Measurements from ENCODE around the gene ARHGEF4.

Gene ARHGEF4

DNA sequence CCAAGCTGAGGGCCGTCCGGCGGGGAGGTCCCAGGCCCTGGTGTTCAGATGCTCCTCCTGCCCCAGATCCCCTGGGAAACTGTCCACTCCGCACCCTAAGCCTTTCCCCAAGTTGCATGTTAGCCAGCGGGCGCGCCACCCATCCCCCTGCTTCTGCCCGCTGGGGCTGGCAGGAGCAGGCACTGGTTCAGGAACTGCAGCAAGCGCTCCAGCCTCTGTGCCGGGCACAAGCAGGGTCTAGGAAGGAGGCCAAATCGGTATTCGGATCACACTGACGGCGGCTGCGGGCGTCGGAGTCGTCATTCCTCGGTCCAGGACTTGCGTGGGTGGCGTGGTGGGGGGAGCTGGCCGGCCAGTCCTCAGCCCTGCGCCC lies 202.8 kb downstream of the ARHGEF4 start:
- DNase-seq, result no peak

DNA sequence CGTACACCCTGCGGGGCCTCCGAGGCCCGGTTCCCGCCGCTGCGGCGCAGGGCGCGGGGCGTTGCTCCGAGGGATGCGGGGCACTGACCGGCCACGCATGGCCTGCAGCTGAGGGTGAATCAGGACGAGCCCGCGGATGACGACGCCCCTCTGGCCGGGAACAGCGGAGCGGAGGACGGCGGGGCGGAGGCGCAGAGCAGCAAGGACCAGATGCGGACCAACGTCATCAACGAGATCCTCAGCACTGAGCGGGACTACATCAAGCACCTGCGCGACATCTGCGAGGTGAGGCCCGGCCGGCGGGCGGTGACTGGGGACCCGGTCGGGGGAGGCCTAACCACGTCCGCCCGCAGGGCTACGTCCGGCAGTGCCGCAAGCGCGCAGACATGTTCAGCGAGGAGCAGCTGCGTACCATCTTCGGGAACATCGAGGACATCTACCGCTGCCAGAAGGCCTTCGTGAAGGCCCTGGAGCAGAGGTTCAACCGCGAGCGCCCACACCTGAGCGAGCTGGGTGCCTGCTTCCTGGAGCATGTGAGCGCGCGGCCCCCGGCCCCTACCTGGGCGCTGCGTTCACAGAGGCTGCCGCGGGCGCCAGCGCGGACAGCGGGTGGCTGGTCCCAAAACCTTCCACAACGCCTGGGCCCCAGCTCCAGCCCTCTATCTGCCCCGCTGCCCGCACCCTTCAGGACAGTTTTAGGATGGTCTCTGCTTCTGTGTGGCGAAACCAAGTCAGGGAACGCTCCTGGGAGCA lies 203.4 kb downstream of the ARHGEF4 start:
- DNase-seq, result no peak

DNA sequence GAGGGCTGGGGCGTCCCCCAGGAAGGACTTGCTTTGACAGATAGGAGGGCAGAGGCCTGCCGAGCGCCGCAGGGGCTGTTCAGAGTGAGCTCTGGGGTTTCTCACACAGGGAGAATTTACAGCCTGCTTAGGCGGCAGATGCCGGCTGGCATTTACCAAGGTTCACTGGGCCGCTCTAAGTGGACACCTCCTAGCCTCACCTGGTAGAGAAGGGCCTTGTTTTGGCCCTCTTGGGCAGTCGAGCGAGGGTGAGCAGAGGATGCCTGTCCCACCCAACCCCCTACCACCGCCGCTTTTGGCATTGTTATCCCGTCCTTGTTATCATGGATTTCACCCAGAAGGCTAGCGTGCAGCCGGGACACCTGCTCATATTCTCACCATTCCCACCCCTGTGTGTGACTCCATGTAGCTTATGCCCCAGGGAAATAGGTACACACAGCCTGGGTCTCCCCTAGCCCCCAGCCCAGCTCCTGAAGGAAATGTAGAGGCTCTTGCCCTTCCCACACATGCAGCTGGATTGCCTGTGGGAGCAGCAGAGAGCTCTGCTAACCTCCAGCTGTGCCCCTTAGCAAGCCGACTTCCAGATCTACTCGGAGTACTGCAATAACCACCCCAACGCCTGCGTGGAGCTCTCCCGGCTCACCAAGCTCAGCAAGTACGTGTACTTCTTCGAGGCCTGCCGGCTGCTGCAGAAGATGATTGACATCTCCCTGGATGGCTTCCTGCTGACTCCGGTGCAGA lies 204.1 kb downstream of the ARHGEF4 start:
- no peak for DNase-seq

DNA sequence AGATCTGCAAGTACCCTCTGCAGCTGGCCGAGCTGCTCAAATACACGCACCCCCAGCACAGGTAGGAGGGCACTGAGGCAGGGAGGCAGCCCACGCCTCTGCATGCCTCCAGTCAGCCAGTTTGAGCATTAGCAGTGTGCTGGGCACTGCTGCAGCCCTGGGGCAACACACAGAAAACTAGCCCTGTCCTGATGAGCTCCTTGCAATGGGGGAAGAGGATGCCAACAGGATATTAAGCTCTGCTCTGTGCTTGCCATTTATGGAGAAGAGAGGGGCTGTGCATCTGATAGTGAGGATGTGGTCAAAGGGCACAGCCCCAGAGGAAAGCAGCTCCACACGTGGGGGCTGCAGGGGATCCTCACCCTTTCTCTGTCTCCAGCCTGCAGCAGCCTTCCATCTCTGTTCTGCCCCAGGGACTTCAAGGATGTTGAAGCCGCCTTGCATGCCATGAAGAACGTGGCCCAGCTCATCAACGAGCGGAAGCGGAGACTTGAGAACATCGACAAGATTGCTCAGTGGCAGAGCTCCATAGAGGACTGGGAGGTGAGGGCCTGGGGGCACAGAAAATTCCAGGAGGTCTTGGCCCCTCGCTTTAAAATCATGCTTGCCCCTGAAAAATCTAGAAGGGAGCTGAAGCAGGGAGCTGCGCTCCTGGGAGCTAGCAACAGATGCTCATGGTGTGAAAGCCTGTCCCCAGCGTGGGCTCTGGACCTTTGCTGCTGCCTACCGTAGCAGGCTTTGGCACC lies 204.9 kb downstream of the ARHGEF4 start:
- no peak for DNase-seq

DNA sequence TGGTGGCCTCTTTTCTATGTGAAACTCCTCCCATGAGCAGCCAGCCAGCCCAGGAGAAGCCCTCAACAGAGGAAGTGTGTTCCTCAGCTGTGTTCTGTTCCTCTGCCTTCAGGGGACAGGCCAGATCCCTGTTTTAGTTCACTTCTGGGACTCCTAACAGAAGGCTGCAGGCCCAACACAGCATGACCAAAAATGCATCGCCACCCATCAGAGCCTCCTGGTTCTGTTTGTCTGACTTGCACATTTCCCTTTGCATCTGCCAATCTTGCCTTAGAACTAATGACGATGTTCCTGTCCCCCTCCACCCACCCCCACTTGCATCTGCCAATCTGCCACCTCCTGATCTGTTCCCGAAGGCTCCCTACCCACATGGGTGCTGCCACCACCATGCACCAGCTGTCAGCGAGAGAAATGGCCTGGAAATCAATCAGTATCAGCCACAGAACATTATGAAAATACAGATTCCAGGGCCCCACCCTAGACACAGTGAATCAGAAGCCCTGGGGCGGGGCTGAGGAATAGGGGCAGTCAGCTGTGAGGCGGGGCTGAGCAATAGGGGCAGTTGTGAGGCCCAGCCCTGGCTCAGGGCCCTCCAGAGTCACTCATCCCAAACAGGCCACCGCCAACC lies 205.5 kb downstream of the ARHGEF4 start:
- no peak for DNase-seq

DNA sequence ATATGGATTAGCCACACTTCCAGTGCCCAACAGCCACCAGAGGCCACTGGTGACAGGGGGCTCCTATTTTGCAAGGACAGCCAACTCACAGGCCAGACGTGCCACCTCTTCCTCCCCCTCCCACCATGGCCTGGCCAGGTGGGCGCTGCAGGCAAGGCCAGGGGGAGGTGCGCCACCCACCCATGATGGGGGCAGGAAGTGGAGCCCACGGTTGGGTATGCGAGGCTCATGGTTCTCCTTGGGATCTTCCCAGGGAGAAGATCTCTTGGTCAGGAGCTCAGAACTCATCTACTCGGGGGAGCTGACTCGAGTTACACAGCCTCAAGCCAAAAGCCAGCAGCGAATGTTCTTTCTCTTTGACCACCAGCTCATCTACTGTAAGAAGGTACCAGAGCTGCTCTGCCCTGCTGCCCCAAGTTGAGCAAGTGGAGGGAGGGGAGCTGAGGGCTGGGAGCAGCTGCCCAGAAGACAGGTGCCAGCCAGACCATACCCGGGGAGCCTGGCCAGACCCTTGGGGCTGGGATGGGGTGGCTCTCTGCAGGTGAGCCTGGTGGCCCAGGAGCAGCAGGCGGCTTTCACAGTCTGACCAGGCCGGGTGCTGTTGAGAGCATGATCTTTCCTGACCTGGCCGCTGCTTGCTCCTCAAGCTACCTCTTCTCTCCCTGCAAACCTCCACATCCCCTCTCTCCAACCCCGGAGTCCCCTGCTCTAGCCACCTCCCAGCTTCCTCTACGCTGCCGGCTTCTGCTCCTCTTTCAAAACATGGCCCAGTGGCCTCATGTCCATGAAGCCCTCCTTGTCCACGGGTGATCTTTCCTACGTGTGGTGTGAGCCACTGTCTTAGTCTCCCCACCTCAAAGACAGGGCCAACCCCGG lies 206.7 kb downstream of the ARHGEF4 start:
- DNase-seq, result no peak

DNA sequence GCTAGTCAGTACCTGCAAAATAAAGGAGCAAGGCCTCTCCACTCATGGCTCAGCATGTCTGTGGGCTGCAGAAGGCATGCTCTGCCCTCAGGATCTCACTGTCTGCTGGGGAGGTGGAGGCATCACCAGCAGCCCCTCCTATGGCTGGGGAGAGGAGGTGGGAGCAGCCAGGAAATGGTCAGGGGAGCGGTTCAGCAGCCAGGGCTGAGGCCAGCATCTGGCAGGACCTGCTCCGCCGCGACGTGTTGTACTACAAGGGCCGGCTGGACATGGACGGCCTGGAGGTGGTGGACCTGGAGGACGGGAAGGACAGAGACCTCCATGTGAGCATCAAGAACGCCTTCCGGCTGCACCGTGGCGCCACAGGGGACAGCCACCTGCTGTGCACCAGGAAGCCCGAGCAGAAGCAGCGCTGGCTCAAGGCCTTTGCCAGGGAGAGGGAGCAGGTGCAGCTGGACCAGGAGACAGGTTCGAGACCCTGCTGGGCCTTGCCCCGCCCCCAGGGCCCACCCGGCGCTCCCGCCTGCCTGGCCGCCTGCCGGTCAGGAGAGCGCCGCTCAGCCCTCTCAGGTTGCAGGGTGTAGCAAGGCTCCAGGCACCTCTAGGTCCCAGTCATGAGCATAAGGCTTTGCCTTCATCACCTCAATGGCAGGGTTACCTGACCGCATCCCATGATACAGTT lies 207.5 kb downstream of the ARHGEF4 start:
- no peak for DNase-seq

DNA sequence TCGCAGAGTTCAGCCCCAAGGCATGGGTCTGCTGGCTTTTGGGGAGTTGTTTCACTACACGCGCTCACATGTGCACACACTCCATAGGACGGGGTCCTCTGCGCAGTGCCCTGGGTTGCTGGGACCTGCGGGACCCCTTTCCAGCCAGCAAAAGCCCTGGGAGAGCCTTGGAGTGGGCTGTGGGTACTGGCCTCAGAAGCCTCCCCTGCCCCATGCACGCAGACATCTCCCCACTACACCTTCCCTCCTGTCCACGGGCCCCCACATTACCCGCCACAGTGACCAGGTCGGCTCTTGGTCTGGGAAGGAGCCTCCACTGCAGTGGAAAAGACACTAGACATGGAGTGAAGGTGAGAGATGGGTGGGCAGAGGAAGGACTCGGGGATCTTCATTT lies 208.0 kb downstream of the ARHGEF4 start:
- no peak for DNase-seq

DNA sequence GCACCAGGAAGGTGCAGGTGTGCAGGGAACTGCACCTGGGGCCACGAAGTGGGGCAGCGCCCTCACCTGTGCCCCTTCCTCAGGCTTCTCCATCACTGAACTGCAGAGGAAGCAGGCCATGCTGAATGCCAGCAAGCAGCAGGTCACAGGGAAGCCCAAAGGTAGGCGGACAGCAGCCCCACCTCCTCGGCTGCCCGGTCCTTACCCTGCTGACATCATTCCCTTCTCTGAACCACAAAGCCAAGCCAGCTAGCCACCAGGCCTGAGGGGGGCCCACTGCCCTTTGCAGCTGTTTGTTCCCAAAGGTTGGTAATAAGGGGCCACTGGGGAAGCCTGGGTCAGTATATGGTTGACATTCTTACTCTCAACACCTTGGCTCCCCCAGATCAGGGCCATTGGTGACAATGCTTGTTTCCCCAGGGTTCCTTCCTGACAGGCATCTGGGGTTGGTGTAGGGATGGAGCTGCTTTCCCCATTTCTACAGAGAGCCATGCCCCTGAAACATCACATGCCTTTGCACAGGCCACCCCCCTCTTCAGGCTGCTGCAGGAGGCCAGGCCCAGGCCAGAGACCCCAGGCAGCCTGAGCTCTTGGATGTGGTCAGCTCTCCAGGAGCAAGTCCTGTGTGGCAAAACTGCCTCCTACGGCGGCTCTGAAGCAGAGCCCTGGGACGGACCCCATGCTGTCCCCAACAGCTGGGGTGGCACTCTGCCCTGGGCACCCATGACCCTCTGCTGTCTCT lies 208.7 kb downstream of the ARHGEF4 start:
- DNase-seq, result no peak

DNA sequence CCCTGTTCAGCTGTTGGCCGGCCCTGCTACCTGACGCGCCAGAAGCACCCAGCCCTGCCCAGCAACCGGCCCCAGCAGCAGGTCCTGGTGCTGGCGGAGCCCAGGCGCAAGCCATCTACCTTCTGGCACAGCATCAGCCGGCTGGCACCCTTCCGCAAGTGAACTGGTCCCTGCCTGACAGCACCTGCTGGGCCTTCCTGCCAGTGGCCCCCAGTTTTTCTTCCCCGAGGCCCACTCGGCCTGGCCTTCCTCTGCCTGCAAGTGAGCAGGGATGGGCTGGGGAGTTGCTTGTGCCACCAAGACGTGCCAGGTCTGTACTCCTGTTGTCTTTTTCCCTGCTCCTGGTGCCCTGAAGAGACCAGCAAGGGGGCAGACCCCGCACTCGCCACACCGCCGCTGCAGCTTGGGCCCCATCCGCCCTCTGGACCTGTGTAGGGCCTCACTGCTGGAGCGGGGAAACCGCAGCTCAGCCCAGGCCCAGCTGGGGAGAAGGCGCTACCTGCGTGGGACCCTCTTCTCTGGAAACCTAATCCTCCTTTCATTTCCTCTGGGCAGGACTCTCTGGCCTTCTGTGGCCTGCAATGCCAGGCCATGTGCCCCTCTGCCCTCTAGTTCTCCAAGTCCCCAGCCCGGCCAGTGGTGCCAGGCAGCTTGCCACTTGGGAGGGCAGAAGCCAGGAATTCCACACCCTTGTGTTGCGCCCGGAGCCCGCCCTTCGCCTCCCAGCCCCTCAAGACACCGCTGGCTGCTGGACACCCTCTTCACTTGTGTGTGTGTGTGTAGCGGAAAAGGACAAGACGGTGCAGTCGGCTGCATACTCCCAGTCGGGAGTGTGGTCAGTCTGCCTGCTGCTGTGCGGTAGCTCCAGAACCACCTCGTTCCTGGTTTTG lies 209.6 kb downstream of the ARHGEF4 start:
- DNase-seq, result no peak

DNA sequence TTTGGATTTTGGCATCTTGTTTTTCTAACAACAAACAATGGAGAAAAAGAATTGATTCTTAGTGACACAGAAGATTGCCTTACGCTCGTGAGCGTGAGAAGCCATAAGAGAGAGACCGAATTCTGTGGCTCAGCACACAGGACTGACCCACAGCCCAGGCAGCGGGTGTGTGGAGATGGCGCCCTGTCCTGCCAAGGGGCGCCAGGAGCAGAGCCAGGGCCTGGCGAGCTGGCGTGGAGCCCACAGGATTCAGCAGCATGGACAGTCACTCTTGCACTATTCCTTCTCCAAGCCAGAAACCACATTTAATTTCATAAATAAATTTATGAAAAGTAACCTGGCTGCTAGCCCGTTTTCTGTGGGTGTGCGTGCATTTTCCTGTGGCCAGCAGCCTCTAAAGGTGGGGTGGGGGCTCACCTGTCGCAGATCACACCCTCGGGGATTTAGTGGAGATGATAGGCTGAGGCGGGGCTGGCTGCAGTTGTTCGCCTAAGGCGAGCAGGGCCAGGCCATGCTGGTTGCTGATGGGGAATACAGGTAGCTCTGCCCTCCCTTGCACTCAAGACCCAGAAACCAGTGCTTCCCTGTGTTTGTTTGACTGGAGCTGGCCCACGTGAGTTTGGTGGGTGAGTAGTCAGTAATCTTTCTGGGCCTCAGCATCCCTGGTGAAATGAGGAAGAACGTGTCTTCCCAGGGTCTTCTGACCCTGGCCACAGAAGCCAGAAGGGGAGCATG lies 210.4 kb downstream of the ARHGEF4 start:
- no peak for DNase-seq

DNA sequence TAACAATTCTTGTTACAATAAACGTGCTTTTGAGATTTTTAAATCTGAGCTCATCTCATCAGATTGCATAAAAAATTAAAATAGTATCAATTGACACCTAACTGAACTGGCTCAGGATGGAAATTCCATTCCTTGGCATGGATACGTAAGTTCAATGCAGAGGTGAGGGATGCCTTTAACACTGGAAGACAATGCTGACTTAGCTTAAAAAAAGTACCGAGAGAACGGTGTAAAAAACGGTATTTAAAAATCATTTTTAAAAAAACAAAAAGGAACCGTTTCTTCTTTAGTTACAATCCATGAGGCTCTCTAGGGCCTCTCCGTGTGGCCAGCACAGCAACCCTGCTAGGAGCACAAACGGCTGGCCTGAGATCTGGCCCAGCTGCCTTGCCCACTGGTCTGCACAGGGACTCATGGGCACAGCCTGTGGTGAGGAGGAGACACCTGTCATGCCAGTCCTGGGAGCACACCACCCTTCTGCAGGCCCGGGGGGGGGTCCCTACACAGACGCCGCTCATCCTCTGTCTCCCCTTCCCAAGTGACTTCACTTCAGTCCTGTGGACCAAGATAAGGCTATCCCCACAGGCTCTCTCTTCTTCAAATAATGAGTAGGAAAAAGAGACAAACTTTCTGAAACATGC lies 211.3 kb downstream of the ARHGEF4 start:
- no peak for DNase-seq

DNA sequence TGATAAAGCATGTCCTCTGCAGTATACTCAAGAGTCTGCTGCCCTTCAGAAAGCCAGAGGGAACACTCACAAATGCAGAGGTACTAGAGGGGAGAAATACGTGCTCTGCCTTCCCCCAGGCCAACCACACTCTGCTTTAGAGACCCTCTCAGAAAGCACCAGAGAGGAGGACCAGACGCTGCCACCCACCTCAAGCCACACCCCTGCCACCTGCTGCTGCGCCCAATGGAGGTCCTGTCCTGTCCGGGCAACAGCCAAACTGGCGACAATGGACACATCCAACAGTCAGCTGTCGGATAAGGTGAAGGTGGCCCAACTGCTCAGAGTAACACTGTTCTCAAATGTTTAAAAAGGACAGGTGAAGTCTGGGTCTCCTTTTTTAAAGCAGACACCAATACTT lies 211.9 kb downstream of the ARHGEF4 start:
- no peak for DNase-seq

DNA sequence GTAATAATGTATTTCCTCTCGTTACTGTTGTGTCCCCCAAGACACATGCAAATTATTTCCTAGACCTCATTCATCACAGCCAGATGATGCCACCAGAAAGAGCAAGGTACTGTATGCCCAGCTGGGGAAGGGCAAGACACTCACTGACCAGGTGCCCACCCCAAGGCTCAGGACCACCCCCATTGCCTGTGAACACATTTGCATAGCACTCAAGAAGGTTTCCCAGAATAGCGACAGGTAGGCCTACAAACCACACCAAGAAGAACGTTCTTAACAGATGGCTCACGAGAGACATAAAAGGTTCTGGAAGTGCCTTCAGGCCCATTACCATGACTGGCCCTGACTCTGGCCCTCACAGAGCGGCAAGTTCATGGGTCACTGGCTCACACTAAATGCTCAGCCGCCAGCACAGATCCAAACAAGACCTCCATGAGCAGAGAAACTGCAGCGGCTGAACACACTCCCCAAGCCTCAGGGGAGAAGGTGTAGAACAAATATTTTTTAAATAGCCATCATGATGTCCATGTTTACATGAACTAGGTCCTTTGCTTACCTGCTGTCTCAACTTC lies 212.5 kb downstream of the ARHGEF4 start:
- DNase-seq, result no peak

DNA sequence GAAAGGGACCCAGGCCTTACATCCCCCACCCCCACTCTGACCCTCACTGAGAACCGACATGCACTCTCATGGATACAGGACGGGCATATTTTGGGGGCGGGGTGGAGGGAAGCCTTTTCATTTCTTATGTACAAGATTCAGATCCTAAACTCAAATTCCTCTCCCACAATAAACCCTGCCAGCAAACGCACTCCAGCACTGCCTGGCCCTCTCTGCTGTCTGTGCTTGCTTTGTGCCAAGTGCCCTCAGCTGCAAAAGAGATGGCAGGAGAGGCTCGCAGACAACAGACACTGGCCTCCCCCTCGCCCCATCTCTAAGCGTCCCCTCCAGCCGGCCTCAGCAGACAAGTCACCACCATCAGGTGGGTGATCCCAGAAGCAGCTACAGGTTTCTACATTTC lies 214.2 kb downstream of the ARHGEF4 start:
- DNase-seq, result no peak

DNA sequence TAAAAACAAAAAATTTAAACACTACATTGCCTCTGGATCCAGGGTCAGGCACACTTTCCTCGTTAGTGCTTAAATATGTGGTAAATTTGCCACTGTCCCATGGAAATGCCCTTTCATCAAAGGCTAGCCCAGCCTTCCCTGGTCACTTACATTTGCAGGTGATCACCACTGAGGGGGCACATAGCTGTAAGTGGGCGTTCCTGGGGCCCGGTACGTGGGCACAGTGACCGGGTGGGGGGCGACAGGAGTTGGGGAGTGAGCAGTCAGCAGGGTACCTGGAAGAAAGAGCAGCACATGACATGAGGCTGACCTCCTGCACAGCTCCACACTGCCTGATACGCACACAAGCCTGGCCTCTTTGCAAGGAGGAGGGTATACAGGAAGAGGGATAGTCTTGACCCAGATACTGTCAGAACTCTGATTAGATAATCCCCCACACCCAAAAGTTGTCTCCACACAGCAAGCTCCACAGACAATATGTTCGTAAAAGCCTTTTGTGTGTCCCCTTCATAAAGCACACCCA lies 216.1 kb downstream of the ARHGEF4 start:
- DNase-seq, result no peak

DNA sequence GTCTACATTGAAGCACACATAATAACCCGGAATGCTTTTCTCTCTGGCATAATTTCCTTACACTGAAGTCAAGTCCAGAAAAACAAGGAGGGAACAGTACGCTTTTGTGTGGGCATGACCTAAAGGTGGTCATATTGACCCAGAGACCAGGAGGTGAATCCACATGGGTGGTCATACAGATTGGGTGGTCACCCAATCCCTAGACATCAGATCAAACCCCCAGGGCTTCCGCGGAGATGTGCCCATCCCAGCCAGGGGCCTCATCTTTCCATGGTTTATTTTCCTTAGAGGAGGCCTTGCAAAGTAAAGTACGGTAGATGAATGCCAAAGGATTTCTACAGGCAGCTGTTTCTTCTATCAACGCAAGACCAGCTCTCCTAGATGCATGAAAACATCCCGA lies 217.8 kb downstream of the ARHGEF4 start:
- no peak for DNase-seq

Data from RPMI8226 (cell line).